HG03558 (cell line): ENCODE results near the gene QSER1.

ENCODE experiments used
- ATAC-seq: cut with Tn5 transposase; IDR thresholded peaks from one replicate; pipeline ENCODE4 v1.9.1; 2021; ENCODE audit warnings: moderate number of reproducible peaks; ENCODE audit not compliant: unreplicated experiment; ENCODE audit errors: extremely low read depth

The QSER1 gene

DNA sequence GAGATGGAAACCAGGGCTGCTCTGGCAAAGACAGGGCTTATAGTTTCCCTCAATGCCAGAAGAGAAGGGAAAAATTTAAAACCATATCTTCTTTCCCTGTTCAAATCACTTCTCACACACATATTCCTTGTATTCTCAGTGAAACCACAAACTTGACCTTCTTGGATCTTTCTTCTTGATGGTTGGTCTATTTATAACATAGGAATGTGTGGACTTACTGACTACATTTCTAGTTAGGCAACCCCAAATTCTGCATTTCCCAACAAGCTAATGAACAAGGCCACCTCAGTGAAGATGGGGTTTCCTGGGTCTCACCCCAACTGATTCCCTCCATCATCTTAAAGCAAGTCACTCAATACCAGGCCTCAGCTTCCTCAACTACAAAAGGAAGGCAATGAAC is 3.8 kb upstream of the QSER1 start:
- no peak for ATAC-seq

DNA sequence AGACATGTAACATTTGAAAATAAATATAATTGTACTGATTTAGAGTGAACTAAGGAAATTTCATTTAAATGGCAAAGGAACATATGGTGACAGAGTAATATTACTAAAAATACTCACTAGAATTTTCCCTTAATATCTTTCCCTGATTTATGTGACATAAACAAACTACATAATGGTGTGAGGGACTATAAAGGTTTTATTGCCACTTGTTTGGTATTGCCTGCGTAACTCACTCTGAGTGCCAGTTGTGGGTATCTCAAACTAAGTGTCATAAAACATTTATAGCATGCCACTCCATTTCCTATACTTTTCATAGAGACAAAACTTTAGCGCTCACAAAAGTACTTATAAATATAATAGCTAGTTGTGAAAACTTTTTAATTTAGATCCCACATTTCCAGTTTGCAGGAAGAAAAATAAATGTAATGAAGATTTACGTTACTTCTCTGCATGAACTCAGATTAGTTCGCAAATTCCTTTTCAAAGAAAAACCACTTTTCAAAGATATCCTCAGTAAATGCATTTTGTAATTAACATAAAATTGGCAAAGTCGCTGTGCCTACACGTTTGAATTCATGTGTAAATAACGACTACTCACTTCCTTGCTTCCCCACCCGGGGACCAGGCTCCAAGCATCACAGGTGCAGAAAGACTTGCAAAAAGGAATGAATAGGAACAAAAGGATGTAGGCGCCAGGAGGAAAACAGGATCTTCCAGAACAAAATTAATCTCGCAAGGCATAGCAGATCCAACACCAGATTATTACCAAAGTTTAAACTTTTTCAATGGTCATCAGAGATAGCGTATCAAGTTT is 1.6 kb upstream of the QSER1 start:
- no peak for ATAC-seq

DNA sequence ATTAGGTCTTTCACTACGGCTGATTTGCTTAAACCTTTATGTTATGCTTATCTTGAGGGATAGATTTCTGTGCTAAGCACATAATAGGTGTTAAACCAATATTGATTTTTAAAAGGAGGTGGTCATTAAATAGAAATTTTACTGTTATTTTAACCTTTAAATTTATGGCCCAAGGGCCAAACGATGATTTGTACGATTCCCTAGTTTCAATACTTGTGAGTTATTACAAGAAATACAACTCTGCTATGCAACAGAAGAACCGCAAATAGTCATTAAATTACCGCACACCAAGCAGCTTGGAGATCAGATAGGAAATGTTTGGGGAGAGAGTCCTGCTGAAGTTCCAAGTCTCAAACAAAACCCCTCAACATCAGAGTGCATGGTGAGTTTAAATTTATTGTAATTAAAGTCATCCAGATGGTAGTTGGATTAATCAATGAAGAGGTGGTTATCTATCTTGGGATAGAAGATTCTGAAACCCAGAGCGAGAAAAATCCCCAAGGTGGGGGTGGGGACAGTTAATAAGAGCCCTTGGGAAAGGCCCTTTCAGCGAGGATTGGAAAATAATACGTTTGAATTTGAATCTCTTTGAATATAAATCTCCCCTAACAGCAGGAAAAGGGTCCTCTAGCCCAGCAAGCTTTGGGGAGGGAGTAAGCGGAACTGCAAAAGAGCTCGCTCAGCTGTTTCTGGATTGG is 805 bp upstream of the QSER1 start:
- ATAC-seq = no peak

DNA sequence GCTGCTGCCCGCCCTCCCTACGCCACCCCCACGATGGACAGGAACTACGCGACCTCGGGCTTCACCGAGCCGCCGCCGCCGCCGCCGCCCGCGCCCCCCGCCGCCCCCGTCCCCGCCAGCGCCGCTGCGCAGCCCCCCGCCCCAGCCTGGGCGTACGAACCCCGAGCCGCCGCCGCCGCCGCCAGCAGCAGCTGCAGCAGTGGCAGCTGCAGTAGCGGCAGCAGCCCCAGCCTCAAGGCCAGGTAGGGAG is 407 bp downstream of the QSER1 start:
- ATAC-seq = no peak

DNA sequence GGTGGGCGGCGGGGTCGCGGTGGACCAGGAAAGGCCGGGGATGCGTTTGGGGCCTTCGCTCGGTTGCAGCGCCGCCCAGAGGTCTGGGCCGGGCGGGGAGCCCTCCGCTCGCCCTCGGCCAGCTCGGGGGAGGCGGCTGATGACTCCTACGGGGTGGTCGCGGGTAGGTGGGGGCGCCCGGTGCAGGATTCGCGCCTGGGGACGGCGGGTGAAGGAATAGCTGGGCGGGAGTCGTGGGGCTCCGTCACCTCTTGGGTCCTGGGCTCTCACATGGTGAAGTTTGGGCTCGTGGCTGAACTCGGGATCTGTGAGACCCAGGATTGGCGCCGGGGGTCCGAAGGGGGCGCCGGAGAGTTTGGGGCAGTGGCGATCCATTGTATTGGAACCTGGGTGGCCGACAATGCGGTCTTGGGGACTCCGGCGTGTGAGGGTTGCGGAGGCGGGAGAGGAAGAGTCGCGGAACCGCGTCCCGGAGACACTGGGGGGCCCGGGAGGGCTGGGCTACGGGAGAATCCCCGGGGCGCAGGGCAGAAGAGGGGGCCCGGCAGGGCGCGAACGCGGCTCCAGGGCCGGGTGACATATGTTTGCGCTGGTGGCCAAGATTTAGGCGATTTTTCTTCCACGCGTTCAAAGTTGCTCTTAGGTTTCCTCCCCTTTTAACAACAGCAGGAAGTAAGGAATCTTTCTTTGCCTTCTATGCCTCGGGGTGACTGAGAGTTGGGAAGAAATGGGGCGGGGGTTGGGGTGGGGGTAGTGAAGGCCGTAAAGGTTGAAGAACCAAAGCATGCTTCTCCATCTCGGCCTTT is 935 bp downstream of the QSER1 start:
- ATAC-seq = no peak

DNA sequence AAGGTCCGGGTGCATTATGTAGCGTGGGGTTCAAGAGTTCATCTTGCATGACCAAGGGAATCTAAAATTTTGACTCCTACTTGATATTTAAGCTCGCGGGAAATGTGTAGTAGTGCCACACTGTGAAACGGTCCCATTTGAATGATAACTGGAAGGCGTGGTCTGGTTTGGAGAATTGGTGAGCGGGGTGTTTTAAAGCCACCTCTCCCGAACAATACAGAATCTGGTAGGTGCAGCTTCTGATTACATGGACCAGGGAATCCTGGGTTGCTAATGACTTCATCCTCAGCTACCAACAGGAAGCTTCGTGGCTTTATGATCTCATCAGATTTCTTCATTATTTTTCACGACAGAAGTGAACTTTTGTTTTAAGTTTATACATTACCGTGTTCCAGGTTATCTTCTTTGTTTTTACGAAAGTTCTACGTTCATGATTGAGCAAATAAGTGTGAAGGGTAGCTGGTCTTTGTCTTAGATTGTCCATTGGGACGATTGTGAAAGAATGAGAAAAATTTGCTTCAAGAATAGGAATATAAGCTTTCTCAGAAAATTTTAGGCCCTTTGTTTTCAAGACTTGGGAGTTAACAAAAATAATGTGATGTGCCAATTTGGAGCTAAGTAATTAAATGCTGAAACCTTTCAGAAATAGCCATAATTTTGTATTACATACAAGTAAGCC is 1.7 kb downstream of the QSER1 start:
- ATAC-seq = no peak

DNA sequence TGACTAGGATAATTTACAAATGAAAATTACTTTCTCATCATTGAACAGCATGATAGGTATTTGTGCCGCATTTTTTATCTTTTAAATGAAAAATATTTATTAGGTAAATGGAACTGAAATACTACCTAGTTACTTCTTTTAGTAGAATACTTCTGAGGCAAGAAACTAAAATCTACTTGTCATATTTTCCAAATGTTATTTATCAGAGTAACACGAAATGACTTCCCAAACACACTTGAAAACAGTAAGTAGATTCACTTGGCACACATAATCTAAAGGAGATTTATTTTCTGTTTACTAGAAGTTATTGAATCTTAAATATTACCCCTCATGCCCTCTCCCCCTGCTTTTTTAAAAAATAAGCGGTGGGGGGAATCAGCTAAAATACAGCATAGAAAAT is 2.3 kb downstream of the QSER1 start:
- no peak for ATAC-seq

DNA sequence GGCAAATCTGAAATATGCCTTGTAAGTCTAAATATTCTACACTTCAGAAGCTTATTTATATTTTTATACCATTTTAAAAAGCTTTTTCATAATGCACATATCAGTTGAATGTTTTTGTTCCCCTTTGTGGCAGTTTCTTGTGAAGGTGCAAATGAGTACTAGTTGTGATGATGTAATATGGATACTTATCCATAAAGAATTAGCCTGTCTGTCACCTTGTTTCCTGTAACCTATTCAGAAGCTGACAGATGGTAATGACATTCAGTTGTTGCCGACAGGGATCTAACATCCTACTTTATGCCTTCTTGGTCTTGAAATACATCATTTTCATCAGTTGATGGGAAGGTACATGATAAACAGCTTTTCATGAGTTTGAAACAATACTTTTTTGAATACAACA is 2.9 kb downstream of the QSER1 start:
- no peak for ATAC-seq

DNA sequence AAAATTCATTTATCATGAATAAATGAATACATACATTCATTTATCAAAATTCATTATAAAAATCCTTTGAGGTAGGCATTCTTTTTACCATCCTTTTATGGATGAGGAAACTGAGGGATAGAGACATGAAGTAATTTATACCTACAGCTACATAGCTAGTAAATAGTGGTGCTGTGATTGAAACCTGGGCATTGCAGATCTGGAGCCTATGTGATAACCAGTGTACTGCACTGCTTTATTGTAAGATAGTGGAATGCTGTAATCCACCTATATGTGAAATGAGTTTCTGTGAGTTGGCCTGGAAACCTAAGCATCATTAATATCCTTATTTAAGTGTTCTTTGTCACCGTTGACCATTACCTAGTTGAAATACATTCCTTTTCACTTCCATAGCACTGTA is 4.5 kb downstream of the QSER1 start:
- ATAC-seq = no peak

DNA sequence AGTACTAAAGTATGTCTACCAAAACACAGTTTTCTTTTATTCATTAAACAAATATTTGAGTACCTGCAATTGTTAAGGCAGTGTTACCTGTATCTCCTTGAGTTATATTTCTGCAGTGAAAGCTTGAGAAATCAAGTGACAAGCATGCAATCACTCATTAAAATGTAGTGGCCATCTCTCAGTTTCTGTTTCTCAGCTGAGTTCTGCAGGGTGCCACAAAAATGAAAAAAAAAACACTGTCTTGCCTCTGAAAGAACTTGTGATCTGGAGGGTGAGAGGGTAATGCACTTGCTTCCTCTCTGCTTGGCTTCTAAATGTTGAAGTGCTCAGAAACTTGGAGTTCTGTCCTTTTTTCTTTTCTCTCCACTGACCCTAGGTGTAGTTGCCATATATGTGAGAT is 6.8 kb downstream of the QSER1 start:
- peak; percentile 42 for ATAC-seq

DNA sequence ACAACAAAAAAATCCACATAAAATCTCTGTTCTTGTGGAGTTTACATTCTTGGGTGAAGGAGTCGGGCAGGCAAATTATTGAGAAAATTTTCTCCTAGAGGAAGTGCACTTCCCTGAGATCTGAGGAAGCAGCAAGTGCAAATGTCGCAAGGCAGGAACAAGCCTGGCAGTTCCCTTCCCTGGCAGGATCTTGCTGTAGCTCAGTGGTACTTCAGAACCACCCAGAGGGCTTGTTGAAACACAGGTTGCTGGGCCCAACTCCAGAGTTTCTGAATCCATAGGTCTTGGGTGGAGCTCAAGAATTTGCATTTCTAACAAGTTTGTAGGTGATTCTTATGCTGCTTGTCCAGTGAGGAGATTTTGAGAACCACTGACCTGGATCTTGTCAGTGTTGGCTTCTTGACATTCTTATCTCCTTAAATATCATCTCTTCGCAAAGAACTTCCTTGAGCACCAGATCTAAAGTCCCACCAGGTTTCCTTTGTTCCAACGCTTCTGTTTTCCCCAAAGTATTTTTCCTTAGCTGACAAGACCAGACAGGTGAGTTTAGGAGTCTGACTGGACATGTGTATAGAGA is 9.6 kb downstream of the QSER1 start:
- ATAC-seq = no peak

DNA sequence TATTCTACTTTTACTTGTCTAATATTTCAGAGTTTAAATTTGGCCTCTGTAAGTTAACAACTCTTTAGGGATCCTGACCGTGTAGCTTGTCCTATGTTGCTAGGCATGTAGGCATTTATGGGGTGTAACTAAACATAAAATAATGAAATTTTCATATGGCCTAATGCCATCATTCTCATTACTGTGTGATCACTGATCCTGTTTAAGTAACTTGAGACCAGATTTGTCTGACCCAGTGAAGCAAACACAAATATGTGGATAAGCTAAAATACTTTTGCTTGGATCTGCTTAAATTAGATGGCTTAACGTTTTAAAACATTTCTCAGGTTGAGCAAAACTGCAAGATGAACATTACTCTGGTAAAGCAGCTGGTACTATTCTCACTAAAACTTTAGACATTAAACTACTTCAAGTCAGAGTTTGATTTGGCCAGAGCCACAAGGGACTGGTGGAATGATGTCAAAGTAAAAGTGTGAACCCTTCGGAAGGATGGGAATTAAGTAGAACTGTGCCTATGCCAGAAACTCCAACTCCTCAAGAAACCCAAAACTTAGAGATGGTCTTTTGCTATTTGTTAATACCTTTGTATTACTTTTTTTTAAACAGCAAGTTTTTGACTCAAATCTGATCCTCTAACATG is 12.5 kb downstream of the QSER1 start:
- ATAC-seq = no peak

DNA sequence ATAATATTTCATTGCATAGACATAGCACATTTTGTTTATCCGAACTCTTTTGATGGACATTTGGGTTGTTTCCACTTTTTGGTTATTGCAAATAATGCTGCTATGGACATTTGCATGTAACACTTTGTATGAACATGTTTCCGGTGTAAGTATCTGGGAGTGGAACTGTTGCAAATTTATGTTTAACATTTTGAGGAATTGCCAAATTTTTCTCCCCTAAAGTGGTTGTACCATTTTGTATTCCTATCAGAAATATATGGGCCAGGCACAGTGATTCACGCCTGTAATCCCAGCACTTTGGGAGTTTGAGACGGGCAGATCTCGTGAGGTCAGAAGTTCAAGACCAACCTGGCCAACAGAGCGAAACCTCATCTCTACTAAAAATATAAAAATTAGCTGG is 16.0 kb downstream of the QSER1 start:
- ATAC-seq = no peak

DNA sequence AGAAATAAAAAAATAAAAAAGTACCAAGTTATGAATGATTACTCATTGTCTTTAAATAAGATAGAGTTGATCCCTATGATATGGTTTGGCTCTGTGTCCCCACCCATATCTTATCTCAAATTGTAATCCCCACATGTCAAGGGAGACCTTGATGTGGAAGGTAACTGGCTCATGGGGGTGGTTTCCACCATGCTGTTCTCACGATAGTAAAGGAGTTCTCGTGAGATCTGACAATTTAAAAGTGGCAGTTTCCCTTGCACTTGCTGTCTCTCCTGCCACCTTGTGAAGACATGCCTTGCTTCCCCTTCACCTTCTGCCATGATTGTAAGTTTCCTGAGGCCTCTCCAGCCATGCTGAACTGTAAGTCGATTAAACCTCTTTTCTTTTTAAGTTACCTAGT is 18.8 kb downstream of the QSER1 start:
- no peak for ATAC-seq

DNA sequence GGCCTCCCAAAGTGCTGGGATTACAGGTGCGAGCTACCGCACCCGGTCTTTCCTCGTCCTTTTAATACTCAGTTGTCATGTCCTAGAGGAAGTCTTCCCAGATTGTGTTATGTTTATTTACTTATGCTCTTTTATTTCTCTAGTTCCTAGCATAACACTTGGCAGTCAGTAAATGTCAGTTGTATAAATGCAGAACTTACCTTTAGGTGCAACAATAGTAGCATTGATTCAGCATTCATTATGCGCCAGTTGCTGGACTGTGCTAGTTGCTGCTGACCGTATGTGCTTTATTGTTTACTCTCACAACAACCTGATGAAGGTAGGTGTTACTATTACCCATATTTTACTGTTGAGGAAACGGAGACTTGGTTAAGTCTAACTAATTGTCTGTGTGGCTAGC is 20.8 kb downstream of the QSER1 start:
- ATAC-seq = no peak

DNA sequence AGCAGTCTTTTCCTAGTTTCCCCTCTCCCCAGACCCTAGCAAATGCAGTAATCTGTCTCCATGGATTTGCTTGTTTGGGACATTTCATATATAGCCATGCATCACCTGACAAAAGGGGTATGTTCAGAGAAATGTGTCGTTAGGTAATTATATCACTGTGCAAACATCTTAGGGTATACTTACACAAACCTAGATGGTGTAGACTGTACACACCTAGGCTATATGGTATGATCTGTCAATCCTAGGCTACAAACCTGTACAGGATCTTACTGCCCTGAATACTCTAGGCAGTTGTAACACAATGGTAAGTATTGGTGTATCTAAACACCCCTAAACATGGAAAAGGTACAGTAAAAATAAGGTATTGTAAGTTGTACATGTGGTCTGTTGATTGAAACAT is 23.8 kb downstream of the QSER1 start:
- ATAC-seq = no peak

DNA sequence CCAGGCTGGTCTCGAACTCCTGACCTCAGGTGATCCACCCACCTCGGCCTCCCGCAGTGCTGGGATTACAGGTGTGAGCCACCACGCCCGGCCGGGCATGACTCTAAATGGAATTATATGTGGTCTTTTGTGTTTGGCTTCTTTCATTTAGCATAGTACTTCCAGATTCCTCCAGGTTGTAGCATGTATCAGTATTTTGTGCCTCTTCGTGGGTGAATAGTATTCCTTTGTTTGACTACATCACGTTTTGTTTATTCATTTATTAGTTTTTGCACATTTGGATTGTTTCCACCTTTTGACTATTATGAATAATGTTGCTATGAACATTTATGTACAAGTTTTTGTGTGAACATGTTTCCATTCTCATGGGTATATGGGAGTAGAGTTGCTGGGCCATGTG is 24.4 kb downstream of the QSER1 start:
- no peak for ATAC-seq

DNA sequence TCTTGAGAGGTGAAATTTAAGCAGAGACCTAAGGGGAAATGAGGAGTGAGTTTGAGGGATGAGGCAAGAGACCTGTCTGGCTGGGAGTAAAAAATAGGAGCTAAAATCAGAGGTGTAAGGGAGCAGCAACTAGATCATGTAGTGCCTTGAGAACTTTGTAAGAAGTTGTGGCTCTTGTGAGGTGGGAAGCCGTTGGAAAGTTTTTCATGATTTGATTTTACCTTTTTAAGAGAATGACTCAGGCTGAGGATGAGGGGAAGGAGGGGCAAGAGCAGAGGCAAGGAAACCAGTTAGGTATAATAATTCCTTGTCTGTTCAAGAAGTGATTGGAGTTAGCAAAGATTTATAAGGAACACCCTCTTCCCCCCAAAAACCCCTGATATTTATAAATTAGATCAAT is 25.8 kb downstream of the QSER1 start:
- no peak for ATAC-seq

DNA sequence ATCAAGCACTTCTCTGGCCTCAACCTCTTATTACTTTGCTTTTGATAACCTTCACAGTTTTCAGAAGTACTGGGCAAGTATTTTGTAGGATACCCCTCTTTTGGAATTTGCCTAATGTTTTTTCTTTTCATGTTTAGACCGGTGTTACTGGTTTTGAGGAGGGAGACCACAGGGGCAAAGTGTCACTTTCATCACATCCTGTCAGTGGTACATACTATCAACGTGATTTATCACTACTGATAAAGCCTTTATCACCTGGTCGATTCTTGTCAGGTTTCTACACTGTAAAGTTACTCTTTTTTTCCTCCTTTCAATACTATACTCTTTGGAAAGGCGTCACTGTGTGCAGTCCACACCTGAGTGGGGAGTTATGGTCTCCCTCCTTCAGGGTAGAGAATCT is 26.7 kb downstream of the QSER1 start:
- ATAC-seq = no peak

DNA sequence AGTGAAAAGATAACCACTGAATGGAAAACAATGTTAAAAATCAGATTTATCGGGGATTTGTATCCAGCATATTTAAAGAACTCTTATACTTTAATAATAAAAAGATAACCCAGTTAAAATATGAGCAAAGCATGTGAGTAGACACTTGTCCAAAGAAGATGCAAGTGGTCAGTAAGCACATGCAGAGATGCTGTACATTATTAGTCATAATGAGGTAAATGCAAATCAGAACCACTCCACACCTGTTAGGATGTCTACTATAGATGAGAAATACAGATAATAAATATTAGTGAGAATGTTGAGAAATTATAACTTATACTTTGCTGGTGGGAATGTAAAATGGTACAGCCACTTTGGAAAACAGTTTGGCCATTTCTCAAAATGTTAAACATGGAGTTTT is 28.0 kb downstream of the QSER1 start:
- ATAC-seq = no peak
